Measurements from ENCODE around the gene SLC22A23. TPM values are rescaled to one million over a fixed set of nuclear protein-coding genes. Genes with fewer than 3 reads are reported as not detected.

The SLC22A23 gene
- total RNA-seq, 2 donors from 2014 or later = 11.1 to 13.3 TPM

- Histone ChIP-seq H3K4me1 (ENCODE audit: control insufficient read depth, insufficient read depth, low read length) (peaks cover 14% of the 10 kb centered on the region), H3K36me3 (ENCODE audit: control insufficient read depth, insufficient read depth, low read length) (no peaks in the 10 kb centered on the region), H3K27me3 (ENCODE audit: control insufficient read depth, insufficient read depth, low read length, poor library complexity, severe bottlenecking) (no peaks in the 10 kb centered on the region), H3K27ac (ENCODE audit: low read depth, low read length) (no peak overlapping the region), H3K9ac (ENCODE audit: extremely low read depth, low read length, poor library complexity, severe bottlenecking) (no peak overlapping the region), H3K9me3 (ENCODE audit: control insufficient read depth, low read length) (no peaks in the 10 kb centered on the region), H3K4me3 (ENCODE audit: low read length) (no peak overlapping the region)
- no peak overlapping the region for H3K27ac Mint-ChIP-seq
- WGBS, 2 experiments (ENCODE audit: insufficient coverage in 1 of 2, insufficient read length in 1 of 2) = 90 to 98% methylated on average over 3 to 5 of the region's 5 CpGs
- TF ChIP-seq CTCF (conservative IDR thresholded peaks at IDR 0.05) = no peak
- no peaks in the 10 kb centered on the region for H3K9me3 Mint-ChIP-seq
- H3K4me3 Mint-ChIP-seq = no peak overlapping the region
- no peak for DNase-seq
- no peaks in the 10 kb centered on the region for H3K27me3 Mint-ChIP-seq (ENCODE audit: insufficient read depth)
- H3K36me3 Mint-ChIP-seq (ENCODE audit: low read depth) = peaks cover 7% of the 10 kb centered on the region
- H3K4me1 Mint-ChIP-seq = peaks cover 8% of the 10 kb centered on the region
These were observed 66.2 kb downstream of the SLC22A23 start for GRCh38 chr6:3390698-3391097.

- Mint-ChIP-seq H3K9me3 (no peaks in the 10 kb centered on the region), H3K36me3 (ENCODE audit: low read depth) (peaks cover 7% of the 10 kb centered on the region), H3K4me1 (peaks cover 5% of the 10 kb centered on the region), H3K27me3 (ENCODE audit: insufficient read depth) (no peaks in the 10 kb centered on the region), H3K4me3 (no peak overlapping the region), H3K27ac (no peak overlapping the region)
- 94 to 97% methylated on average over 8 to 15 of the region's 15 CpGs for WGBS, 2 experiments (ENCODE audit: insufficient coverage in 1 of 2, insufficient read length in 1 of 2)
- Histone ChIP-seq H3K27ac (ENCODE audit: low read depth, low read length) (no peak overlapping the region), H3K9ac (ENCODE audit: extremely low read depth, low read length, poor library complexity, severe bottlenecking) (no peak overlapping the region), H3K36me3 (ENCODE audit: control insufficient read depth, insufficient read depth, low read length) (no peaks in the 10 kb centered on the region), H3K4me3 (ENCODE audit: low read length) (no peak overlapping the region), H3K9me3 (ENCODE audit: control insufficient read depth, low read length) (no peaks in the 10 kb centered on the region), H3K27me3 (ENCODE audit: control insufficient read depth, insufficient read depth, low read length, poor library complexity, severe bottlenecking) (no peaks in the 10 kb centered on the region), H3K4me1 (ENCODE audit: control insufficient read depth, insufficient read depth, low read length) (peaks cover 14% of the 10 kb centered on the region)
- no peak for DNase-seq
- no peak for TF ChIP-seq CTCF (conservative IDR thresholded peaks at IDR 0.05)
These were observed 67.3 kb downstream of the SLC22A23 start for GRCh38 chr6:3389390-3390167.

GRCh38 chr6:3388786-3389185 is 68.1 kb downstream of the SLC22A23 start:
- Histone ChIP-seq H3K27me3 (ENCODE audit: control insufficient read depth, insufficient read depth, low read length, poor library complexity, severe bottlenecking) (no peaks in the 10 kb centered on the region), H3K27ac (ENCODE audit: low read depth, low read length) (no peak overlapping the region), H3K4me3 (ENCODE audit: low read length) (no peak overlapping the region), H3K4me1 (ENCODE audit: control insufficient read depth, insufficient read depth, low read length) (peaks cover 14% of the 10 kb centered on the region), H3K9me3 (ENCODE audit: control insufficient read depth, low read length) (no peaks in the 10 kb centered on the region), H3K9ac (ENCODE audit: extremely low read depth, low read length, poor library complexity, severe bottlenecking) (no peak overlapping the region), H3K36me3 (ENCODE audit: control insufficient read depth, insufficient read depth, low read length) (no peaks in the 10 kb centered on the region)
- Mint-ChIP-seq H3K4me1 (peaks cover 3% of the 10 kb centered on the region), H3K9me3 (no peaks in the 10 kb centered on the region), H3K4me3 (no peak overlapping the region), H3K36me3 (ENCODE audit: low read depth) (peaks cover 7% of the 10 kb centered on the region), H3K27me3 (ENCODE audit: insufficient read depth) (no peaks in the 10 kb centered on the region), H3K27ac (no peak overlapping the region)
- DNase-seq = no peak
- TF ChIP-seq CTCF (conservative IDR thresholded peaks at IDR 0.05) = no peak
- 96 to 100% methylated on average over 3 to 9 of the region's 9 CpGs for WGBS, 2 experiments (ENCODE audit: insufficient coverage in 1 of 2, insufficient read length in 1 of 2)
